ELR (cell line): Measurements from ENCODE around the gene PCDHA1.

Experiments used
- DNase-seq: peaks from one replicate; pipeline ENCODE4 v3.0.0-alpha.2; 2015; ENCODE audit warnings: low read depth

PCDHA1 gene

GRCh38 chr5:140923601-140924000 is 137.7 kb downstream of the PCDHA1 start:
- no peak for DNase-seq

- no peak for DNase-seq
Observed at GRCh38 chr5:140925806-140926442, 140.0 kb downstream of the PCDHA1 start, which contains the start of gene PCDHAC1. TSS of gene PCDHAC1 (plus strand) at chr5:140926299. CDS start at chr5:140926893, 594 bp downstream.

- DNase-seq, result no peak
Observed at GRCh38 chr5:140926443-140927227, 140.7 kb downstream of the PCDHA1 start.

- no peak for DNase-seq
Observed at GRCh38 chr5:140927228-140927573, 141.3 kb downstream of the PCDHA1 start.

GRCh38 chr5:140934964-140935606 is 149.1 kb downstream of the PCDHA1 start:
- no peak for DNase-seq

GRCh38 chr5:140946578-140946977 is 160.6 kb downstream of the PCDHA1 start:
- no peak for DNase-seq

GRCh38 chr5:140951636-140952035 is 165.7 kb downstream of the PCDHA1 start:
- no peak for DNase-seq

- no peak for DNase-seq
Observed at GRCh38 chr5:140953234-140953633, 167.3 kb downstream of the PCDHA1 start.

- DNase-seq, result no peak
Observed at GRCh38 chr5:140962190-140962589, 176.2 kb downstream of the PCDHA1 start.

- DNase-seq, result no peak
Observed at GRCh38 chr5:140964356-140964755, 178.4 kb downstream of the PCDHA1 start.

GRCh38 chr5:140965905-140966292 is 180.0 kb downstream of the PCDHA1 start:
- no peak for DNase-seq

GRCh38 chr5:140966293-140967225 is 180.6 kb downstream of the PCDHA1 start, which contains the start of gene PCDHAC2:
TSS of gene PCDHAC2 (plus strand) at chr5:140966476. CDS start at chr5:140966767, 291 bp downstream.
- no peak for DNase-seq

- no peak for DNase-seq
Observed at GRCh38 chr5:140967226-140967893, 181.4 kb downstream of the PCDHA1 start.

- no peak for DNase-seq
Observed at GRCh38 chr5:140969880-140970279, 183.9 kb downstream of the PCDHA1 start.

- DNase-seq, result no peak
Observed at GRCh38 chr5:140973550-140973949, 187.6 kb downstream of the PCDHA1 start.

- DNase-seq, result no peak
Observed at GRCh38 chr5:140977003-140977402, 191.1 kb downstream of the PCDHA1 start.

- DNase-seq, result no peak
Observed at GRCh38 chr5:140978260-140978659, 192.3 kb downstream of the PCDHA1 start.

- no peak for DNase-seq
Observed at GRCh38 chr5:140978983-140979382, 193.0 kb downstream of the PCDHA1 start.

GRCh38 chr5:140982083-140982716 is 196.3 kb downstream of the PCDHA1 start:
- DNase-seq, result no peak

GRCh38 chr5:140986117-140986521 is 200.2 kb downstream of the PCDHA1 start:
- no peak for DNase-seq

- DNase-seq, result no peak
Observed at GRCh38 chr5:140988100-140988499, 202.2 kb downstream of the PCDHA1 start.
